ENCODE data around the gene KIF21B.

DNA sequence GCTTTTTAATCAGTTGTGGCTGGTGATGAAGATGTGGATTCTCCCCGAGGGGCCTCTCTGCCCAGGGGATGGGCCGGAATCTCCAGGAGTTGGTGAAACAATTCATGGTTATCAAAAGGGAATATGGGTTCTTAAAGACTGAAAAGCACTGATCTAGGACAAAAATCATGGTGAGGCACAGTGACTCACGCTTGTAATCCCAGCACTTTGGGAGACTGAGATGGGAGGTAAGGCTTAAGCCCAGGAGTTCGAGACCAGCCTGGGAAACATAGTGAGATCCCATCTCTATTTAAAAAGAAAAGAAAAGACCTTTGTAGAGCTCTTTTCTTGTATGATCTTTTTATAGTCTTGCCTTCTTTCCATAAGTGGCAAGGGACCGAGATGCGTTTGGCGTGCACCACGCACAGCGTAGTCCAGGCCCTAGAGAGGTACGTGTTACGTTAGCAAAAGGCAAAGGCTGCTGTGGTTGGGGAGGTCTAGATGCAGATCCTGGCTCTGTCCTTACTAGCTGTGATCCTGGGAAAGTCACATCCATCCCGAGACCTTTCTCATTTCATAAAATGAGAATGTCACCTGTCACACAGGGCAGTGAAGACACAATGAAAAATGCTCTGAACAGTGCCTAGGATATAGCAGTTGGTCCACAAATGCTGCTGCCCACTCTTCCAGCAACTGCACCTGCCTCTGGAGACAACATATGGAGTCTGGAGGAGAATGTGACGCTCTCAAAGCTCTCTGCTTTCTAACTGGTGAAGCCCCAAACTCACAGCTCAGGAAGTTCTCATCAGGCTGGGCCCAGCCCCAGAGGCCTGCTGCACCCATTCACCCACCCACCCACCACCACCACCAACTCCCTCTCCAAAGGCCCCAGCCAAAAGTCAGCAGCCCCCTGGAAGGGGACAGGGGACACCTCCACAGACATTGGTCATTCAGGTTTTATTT lies 54.8 kb downstream of the KIF21B start:
- TF ChIP-seq, protein P1, sequence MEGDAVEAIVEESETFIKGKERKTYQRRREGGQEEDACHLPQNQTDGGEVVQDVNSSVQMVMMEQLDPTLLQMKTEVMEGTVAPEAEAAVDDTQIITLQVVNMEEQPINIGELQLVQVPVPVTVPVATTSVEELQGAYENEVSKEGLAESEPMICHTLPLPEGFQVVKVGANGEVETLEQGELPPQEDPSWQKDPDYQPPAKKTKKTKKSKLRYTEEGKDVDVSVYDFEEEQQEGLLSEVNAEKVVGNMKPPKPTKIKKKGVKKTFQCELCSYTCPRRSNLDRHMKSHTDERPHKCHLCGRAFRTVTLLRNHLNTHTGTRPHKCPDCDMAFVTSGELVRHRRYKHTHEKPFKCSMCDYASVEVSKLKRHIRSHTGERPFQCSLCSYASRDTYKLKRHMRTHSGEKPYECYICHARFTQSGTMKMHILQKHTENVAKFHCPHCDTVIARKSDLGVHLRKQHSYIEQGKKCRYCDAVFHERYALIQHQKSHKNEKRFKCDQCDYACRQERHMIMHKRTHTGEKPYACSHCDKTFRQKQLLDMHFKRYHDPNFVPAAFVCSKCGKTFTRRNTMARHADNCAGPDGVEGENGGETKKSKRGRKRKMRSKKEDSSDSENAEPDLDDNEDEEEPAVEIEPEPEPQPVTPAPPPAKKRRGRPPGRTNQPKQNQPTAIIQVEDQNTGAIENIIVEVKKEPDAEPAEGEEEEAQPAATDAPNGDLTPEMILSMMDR (conservative IDR thresholded peaks at IDR 0.05; ENCODE audit: low read depth, low read length) = no peak
- TF ChIP-seq EZH2 (IDR thresholded peaks at IDR 0.05; ENCODE audit: low read length, unreplicated experiment) (no peak), EZH2phosphoT487 (IDR thresholded peaks at IDR 0.05; ENCODE audit: borderline replicate concordance, low read length) (no peak)

Data from PC-3 (cell line).